ENCODE measurements around the gene BICD2. TPM values are rescaled to one million over a fixed set of nuclear protein-coding genes. Genes with fewer than 3 reads are reported as not detected.

Gene BICD2
- total and polyA plus RNA-seq, 2 experiments from 2014 or later = 25.6 to 45.0 TPM

DNA sequence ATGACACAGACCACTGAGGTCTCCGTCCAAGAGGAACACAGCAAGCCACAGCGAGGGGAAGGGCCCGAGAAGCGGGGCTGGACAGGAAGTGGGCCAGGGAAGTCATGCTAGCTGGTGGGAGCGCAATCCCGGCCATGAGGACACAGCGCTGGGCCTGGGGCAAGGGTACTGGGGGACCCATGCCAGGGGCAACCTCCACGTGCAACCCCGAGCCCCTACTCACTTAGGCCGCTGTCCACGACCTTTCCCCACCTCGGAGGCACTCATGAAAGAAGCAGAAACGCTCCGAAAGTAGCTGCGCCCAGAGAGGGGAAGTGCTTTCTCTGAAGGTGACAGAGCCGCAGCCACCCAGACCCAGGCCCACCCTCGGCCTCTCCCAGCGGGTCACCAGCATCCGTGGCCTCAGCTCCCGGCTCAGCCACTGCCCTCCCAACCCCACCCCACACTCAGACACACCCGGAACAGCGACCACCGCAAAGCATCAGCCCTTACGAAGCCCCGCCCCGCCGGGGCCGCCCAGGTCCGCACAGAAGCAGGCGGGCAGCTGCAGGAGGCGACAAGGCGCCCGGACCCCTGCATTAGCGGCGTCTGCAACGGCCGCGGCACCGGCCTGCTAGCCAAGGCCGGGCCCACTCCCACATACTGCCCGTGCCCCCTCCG, 782 bp downstream of the BICD2 start:
- Histone ChIP-seq H3K4me1 (ENCODE audit: insufficient read depth) (peaks cover 17% of the 10 kb centered on the region), H4K20me1 (ENCODE audit: insufficient read depth) (no peaks in the 10 kb centered on the region)
- in situ Hi-C loops (cut with MboI) = no loop called here

DNA sequence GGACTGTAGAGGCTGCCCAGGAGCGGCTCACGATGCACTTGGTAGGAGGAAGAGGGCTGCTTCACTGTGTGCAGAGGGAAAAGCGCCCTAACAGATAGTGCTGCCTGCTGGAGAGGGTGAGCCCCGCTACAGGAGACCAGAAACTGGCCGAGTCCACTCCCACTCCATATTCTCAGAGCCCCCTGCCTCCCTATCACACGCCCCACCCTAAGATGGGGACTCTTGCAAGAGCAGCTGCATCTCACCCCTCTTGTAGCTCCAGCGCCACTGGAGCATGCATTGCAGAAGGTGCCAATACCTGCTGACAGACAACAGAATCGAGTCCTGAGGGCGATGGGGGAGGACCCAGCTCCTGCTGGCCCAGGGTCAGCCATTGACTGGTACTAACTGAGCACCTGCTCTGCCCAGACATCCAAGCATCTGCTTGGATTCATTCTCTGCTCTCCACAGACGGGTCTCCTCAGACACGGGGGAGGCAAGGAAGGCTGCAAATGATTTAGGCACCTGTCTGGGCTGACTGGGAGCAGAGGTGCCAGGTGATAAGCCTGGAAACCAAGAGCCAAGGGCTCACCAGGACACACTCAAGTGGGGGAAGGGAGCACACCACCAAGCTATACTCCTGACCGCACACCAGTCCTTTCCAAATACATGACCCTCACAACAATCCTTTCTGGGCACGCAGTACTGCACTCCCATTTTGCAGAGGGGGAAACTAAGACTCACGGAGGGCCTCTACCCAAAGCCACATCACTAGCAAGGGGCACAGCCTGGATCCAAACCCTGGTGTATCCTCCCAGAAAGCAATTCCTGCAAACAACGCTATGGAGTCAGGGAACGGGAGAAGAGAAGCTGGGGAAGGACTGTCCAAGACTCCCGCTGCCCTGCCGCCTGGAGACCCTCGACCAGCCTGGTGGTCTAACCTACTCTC, 1.6 kb downstream of the BICD2 start:
- peaks cover 17% of the 10 kb centered on the region for H3K4me1 ChIP-seq (ENCODE audit: insufficient read depth)
- no peaks in the 10 kb centered on the region for H3K36me3 ChIP-seq (ENCODE audit: low read depth)
- peaks cover 65% of the 10 kb centered on the region for H3K79me2 ChIP-seq (ENCODE audit: insufficient read depth)
- H3K4me3 ChIP-seq = peak overlapping the region; percentile 90
- H2AFZ ChIP-seq = peak overlapping the region; percentile 87
- 0 out of 2 replicates have a peak, but pooled peaks cover 10% of the 10 kb centered on the region for H3F3A ChIP-seq (ENCODE audit: insufficient read depth)
- peak overlapping the region; percentile 92 for H3K4me2 ChIP-seq (ENCODE audit: unreplicated experiment)
- in situ Hi-C loops (cut with MboI) = no loop called here
- H4K20me1 ChIP-seq (ENCODE audit: insufficient read depth) = no peaks in the 10 kb centered on the region
- no peaks in the 10 kb centered on the region for H3K27me3 ChIP-seq (replicated peaks; ENCODE audit: insufficient read depth)
- DNase-seq = peak; percentile 43
- TF ChIP-seq EZH2 (IDR thresholded peaks at IDR 0.05; ENCODE audit: insufficient read depth, poor library complexity, severe bottlenecking) (no peak), EZH2phosphoT487 (IDR thresholded peaks at IDR 0.05; ENCODE audit: insufficient read depth, low read depth) (no peak)
- no peaks in the 10 kb centered on the region for H3K9me3 ChIP-seq (ENCODE audit: low read depth)
- H3K9me2 ChIP-seq (ENCODE audit: insufficient read depth) = no peaks in the 10 kb centered on the region
- peak overlapping the region; percentile 94 for H3K9ac ChIP-seq
- WGBS, 2 experiments (ENCODE audit: low coverage in 1 of 2, low lambda C conversion rate in 2 of 2, missing lambda C conversion rate in 2 of 2) = 16% methylated on average over 19 of the region's 19 CpGs
- no peak overlapping the region for H3K27ac ChIP-seq

More for the DNA sequence above, 782 bp downstream of the BICD2 start:
- peak overlapping the region; percentile 92 for H3K4me2 ChIP-seq (ENCODE audit: unreplicated experiment)
- 1 to 6% methylated on average over 27 to 42 of the region's 42 CpGs for WGBS, 2 experiments (ENCODE audit: low coverage in 1 of 2, low lambda C conversion rate in 2 of 2, missing lambda C conversion rate in 2 of 2)
- peak overlapping the region; percentile 94 for H3K9ac ChIP-seq
- peak overlapping the region; percentile 87 for H2AFZ ChIP-seq
- no peaks in the 10 kb centered on the region for H3K9me2 ChIP-seq (ENCODE audit: insufficient read depth)
- peak overlapping the region; percentile 56; the same call in 1 of the 2 replicates for H3K27ac ChIP-seq
- no peaks in the 10 kb centered on the region for H3K36me3 ChIP-seq (ENCODE audit: low read depth)
- no peak for TF ChIP-seq EZH2phosphoT487 (IDR thresholded peaks at IDR 0.05; ENCODE audit: insufficient read depth, low read depth)
- TF ChIP-seq EZH2 (IDR thresholded peaks at IDR 0.05; ENCODE audit: insufficient read depth, poor library complexity, severe bottlenecking) = no peak
- H3K9me3 ChIP-seq (ENCODE audit: low read depth) = no peaks in the 10 kb centered on the region
- DNase-seq = peak; percentile 57
- H3F3A ChIP-seq (ENCODE audit: insufficient read depth) = 0 out of 2 replicates have a peak, but pooled peaks cover 10% of the 10 kb centered on the region
- H3K4me3 ChIP-seq = peak overlapping the region; percentile 90
- H3K79me2 ChIP-seq (ENCODE audit: insufficient read depth) = peaks cover 57% of the 10 kb centered on the region
- H3K27me3 ChIP-seq (replicated peaks; ENCODE audit: insufficient read depth) = no peaks in the 10 kb centered on the region

DNA sequence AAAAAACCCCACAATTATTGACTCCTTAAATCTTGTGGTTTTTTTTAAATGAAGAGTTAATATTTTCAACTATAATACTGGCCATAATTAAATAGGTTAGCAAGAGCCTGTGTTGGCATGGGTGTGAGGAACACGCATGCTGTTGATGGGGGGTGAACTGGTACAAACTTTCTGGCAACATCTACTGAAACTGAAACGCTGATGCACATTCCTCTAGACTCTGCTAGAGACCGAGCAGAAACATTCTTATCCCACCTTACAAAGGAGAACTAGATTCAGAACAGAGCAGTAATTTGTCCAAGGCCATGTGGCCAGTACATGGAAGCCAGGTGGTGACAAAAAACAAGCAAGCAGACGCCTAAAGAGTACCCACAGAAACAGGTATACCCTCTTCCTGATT, 2.4 kb downstream of the BICD2 start:
- no peak overlapping the region for H3K27ac ChIP-seq
- DNase-seq = peak; percentile 35
- peaks cover 17% of the 10 kb centered on the region for H3K4me1 ChIP-seq (ENCODE audit: insufficient read depth)
- H3F3A ChIP-seq (ENCODE audit: insufficient read depth) = 0 out of 2 replicates have a peak, but pooled peaks cover 10% of the 10 kb centered on the region
- no peaks in the 10 kb centered on the region for H3K9me2 ChIP-seq (ENCODE audit: insufficient read depth)
- peaks cover 72% of the 10 kb centered on the region for H3K79me2 ChIP-seq (ENCODE audit: insufficient read depth)
- TF ChIP-seq EZH2 (IDR thresholded peaks at IDR 0.05; ENCODE audit: insufficient read depth, poor library complexity, severe bottlenecking) = no peak
- TF ChIP-seq EZH2phosphoT487 (IDR thresholded peaks at IDR 0.05; ENCODE audit: insufficient read depth, low read depth) = no peak
- no peaks in the 10 kb centered on the region for H4K20me1 ChIP-seq (ENCODE audit: insufficient read depth)
- no peaks in the 10 kb centered on the region for H3K36me3 ChIP-seq (ENCODE audit: low read depth)
- no peak overlapping the region for H2AFZ ChIP-seq
- H3K4me2 ChIP-seq (ENCODE audit: unreplicated experiment) = peak overlapping the region; percentile 92
- 23 to 25% methylated on average over 4 of the region's 4 CpGs for WGBS, 2 experiments (ENCODE audit: low coverage in 1 of 2, low lambda C conversion rate in 2 of 2, missing lambda C conversion rate in 2 of 2)
- in situ Hi-C loops (cut with MboI) = no loop called here
- no peaks in the 10 kb centered on the region for H3K27me3 ChIP-seq (replicated peaks; ENCODE audit: insufficient read depth)
- peak overlapping the region; percentile 90 for H3K4me3 ChIP-seq
- H3K9me3 ChIP-seq (ENCODE audit: low read depth) = no peaks in the 10 kb centered on the region
- 0 out of 2 replicates have a peak overlapping the region, but pooled peaks have one; percentile 18 for H3K9ac ChIP-seq

- peaks cover 17% of the 10 kb centered on the region for H3K4me1 ChIP-seq (ENCODE audit: insufficient read depth)
- no peaks in the 10 kb centered on the region for H3K36me3 ChIP-seq (ENCODE audit: low read depth)
- DNase-seq = no peak
- H3K4me2 ChIP-seq (ENCODE audit: unreplicated experiment) = no peak overlapping the region
- no peak for TF ChIP-seq EZH2 (IDR thresholded peaks at IDR 0.05; ENCODE audit: insufficient read depth, poor library complexity, severe bottlenecking)
- no peaks in the 10 kb centered on the region for H3K9me3 ChIP-seq (ENCODE audit: low read depth)
- in situ Hi-C loops (cut with MboI) = no loop called here
- H3K27ac ChIP-seq = no peak overlapping the region
- H3K9me2 ChIP-seq (ENCODE audit: insufficient read depth) = no peaks in the 10 kb centered on the region
- peaks cover 77% of the 10 kb centered on the region for H3K79me2 ChIP-seq (ENCODE audit: insufficient read depth)
- no peaks in the 10 kb centered on the region for H4K20me1 ChIP-seq (ENCODE audit: insufficient read depth)
- H3F3A ChIP-seq (ENCODE audit: insufficient read depth) = 0 out of 2 replicates have a peak, but pooled peaks cover 10% of the 10 kb centered on the region
- H2AFZ ChIP-seq = no peak overlapping the region
- H3K4me3 ChIP-seq = no peak overlapping the region
- no peaks in the 10 kb centered on the region for H3K27me3 ChIP-seq (replicated peaks; ENCODE audit: insufficient read depth)
- WGBS, 2 experiments (ENCODE audit: low coverage in 1 of 2, low lambda C conversion rate in 2 of 2, missing lambda C conversion rate in 2 of 2) = 70 to 75% methylated on average over 6 of the region's 6 CpGs
- no peak overlapping the region for H3K9ac ChIP-seq
Measured at GRCh38 chr9:92761686-92762085, 2.9 kb downstream of the BICD2 start.
